ENCODE results near the gene FHIP1A.
"Not testable (repeated sequence)": the region's sequence is repeated elsewhere in the genome, so short reads cannot be mapped to it uniquely, and the experiment has no call there.

FHIP1A gene

DNA sequence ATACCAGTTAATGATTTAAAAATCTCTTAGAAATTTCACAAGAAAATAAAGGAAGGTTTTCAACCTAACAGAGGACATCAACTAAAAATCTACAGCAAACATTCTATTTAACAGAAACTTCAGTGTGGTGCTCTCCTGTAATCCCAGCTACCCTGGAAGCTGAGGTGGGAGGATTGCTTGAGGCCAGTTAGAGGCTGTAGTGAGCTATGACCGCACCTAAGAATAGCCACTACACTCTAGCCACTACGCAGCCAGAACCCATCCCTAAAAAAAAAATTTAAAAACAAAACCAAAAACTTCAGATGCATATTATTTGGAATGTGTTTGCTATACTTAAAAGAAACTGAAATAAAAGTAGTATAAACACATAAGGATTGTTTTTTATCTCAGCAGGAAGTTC lies 7.2 kb upstream of the FHIP1A start:
- Histone ChIP-seq H3K4me2 (no peak overlapping the region), H3K27me3 (no peaks in the 10 kb centered on the region), H3K36me3 (no peaks in the 10 kb centered on the region), H3K4me3 (no peak overlapping the region), H3K4me1 (no peaks in the 10 kb centered on the region), H3K9ac (no peak overlapping the region), H3K9me3 (no peaks in the 10 kb centered on the region), H3K27ac (no peak overlapping the region), H4K20me1 (no peaks in the 10 kb centered on the region)
- no peak for TF ChIP-seq Cebpa-rat (IDR thresholded peaks at IDR 0.05)

DNA sequence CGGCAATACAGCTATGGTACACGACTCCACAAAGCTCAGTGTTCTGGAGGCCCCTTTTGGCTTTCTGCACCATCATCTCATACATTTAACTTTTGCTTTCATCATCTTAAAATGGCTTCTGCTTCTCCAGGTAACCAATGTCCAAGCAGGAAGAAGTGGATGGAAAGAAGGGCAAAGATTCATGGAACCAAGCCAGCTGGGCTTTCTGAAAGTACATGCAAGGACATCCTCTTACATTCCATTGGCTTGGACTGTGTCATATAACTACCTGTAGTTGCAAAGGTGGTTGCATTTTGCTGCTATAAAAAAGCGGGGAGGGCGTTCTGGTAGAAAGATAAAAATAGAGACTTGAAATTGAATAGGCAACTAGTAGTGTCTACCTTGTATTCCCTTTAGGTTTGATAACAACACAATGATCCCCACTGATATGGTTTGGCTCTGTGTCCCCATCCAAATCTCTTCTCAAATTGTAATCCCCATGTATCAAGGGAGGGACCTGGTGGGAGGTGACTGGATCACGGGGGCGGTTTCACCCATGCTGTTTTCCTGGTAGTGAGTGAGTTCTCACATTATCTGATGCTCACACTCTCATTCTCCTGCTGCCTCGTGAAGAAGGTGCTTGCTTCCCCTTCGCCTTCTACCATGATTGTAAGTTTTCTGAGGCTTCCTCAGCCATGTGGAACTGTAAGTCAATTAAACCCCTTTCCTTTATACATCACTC lies 6.7 kb upstream of the FHIP1A start:
- Histone ChIP-seq H3K4me2 (no peak overlapping the region), H3K27ac (no peak overlapping the region), H3K9me3 (no peaks in the 10 kb centered on the region), H3K9ac (no peak overlapping the region), H3K36me3 (no peaks in the 10 kb centered on the region), H3K4me1 (peaks cover 3% of the 10 kb centered on the region), H3K27me3 (no peaks in the 10 kb centered on the region), H4K20me1 (no peaks in the 10 kb centered on the region), H3K4me3 (no peak overlapping the region)
- TF ChIP-seq Cebpa-rat (IDR thresholded peaks at IDR 0.05), result no peak

DNA sequence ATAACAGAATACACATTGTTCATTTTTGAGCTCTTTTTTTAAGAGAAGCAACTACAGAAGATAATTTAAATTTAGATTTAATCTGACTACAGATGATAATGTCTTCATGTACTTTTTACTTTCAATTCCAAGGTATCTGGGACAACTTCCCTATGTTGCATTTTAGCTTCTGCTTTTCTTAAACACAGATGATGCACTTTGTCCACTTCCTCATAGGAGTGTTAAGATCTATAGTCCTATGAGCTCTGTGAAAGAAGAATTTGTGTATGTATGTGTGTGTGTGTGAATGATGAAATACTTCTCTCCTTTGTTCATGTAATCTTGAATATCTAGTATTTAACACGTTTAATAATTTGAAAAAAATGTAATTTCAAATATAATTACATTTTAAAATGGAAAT lies 5.3 kb upstream of the FHIP1A start:
- no peaks in the 10 kb centered on the region for H4K20me1 ChIP-seq
- H3K4me2 ChIP-seq, result no peak overlapping the region
- H3K4me1 ChIP-seq, result peaks cover 15% of the 10 kb centered on the region
- H3K4me3 ChIP-seq, result no peak overlapping the region
- H3K36me3 ChIP-seq, result no peaks in the 10 kb centered on the region
- H3K9ac ChIP-seq, result no peak overlapping the region
- H3K27me3 ChIP-seq, result peaks cover 9% of the 10 kb centered on the region; the same call in 1 of the 2 replicates
- no peak overlapping the region for H3K27ac ChIP-seq
- TF ChIP-seq Cebpa-rat (IDR thresholded peaks at IDR 0.05), result no peak
- H3K9me3 ChIP-seq, result no peaks in the 10 kb centered on the region

DNA sequence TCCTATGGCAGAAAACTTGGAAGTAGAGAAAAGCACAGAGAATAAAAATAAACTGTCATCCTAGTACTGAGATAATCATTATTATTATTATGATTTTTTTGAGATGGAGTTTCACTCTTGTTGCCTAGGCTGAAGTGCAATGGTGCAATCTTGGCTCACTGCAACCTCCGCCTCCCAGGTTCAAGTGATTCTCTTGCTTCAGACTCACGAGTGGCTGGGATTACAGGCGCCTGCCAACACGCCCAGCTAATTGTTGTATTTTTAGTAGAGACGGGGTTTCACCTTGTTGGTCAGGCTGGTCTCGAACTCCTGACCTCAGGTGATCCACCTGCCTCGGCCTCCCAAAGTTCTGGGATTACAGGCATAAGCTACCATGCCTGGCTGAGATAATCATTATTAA lies 4.2 kb upstream of the FHIP1A start:
- H3K9me3 ChIP-seq, H3K27ac ChIP-seq, H3K4me3 ChIP-seq, H3K4me2 ChIP-seq, H3K36me3 ChIP-seq, H3K9ac ChIP-seq, H4K20me1 ChIP-seq: not testable (repeated sequence)
- peaks cover 17% of the 10 kb centered on the region for H3K27me3 ChIP-seq
- peaks cover 20% of the 10 kb centered on the region for H3K4me1 ChIP-seq

DNA sequence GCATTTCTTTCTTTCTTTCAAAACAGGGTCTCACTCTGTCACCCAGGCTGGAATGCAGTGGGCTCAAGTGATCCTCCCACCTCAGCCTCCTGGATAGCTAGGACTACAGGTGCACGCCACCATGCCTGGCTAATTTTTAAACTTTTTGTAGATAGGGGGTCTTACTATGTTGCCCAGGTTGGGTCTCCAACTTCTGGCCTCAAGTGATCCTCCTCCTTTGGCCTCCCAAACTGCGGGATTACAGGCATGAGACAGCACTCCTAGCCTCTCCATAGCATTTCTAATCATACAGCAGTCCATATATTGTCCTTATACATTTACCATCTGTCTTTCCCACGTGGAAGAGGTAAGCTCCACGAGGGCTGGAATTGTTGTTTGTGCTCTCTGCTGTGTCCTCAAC lies 2.0 kb upstream of the FHIP1A start:
- no peak overlapping the region for H3K27ac ChIP-seq
- H3K4me1 ChIP-seq, result peaks cover 21% of the 10 kb centered on the region
- peaks cover 29% of the 10 kb centered on the region for H3K27me3 ChIP-seq
- H3K4me2 ChIP-seq, result peak overlapping the region; percentile 98
- no peak overlapping the region for H3K4me3 ChIP-seq
- no peaks in the 10 kb centered on the region for H3K36me3 ChIP-seq
- TF ChIP-seq Cebpa-rat (IDR thresholded peaks at IDR 0.05), result no peak
- H4K20me1 ChIP-seq, result no peaks in the 10 kb centered on the region
- no peaks in the 10 kb centered on the region for H3K9me3 ChIP-seq
- H3K9ac ChIP-seq, result no peak overlapping the region

DNA sequence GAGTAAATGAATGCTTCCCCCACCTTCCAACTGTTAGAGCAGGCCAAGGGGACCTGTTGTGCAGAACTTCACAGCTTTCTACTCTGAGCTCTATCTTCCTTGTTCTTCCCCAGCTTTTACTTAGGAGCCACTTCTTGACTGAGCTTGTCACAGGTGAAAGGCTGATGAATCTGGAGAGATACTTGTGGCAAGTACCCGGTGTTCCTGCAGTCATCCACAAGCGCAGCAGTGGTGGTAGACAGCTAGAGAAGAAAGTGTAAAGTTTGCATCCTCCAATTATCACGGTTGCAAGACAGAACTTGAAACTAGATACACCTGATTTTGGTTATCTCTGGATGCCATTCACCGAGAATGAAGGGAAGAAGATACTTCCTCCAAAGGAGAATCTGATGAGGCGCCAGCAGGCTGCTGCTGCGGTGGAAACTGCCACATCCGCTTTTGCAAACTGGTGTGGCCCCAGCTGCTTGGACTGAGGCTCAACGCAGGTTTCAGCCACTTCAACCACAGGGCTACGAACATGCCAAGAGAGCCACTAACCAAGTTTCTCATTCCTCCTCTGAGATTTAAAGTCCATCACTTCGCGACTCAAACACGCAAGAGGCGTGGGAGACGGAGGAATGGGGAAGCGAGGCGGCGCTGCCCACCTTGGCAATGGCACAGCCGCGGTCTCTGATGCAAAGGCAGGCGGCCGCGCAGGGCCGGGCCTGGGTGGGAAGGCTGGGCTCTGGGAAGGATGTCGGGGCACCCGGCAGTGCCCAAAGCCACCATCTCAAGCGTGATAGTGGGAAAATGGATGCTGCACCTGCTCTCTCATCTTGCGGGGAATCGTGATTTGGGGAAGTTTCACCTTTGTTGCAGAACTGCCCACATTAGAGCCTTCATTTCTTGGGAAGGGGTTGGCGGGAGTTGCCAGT lies 1.3 kb upstream of the FHIP1A start:
- Histone ChIP-seq H3K27ac (0 out of 2 replicates have a peak overlapping the region, but pooled peaks have one; percentile 0), H3K4me1 (peaks cover 21% of the 10 kb centered on the region), H3K27me3 (peaks cover 29% of the 10 kb centered on the region), H3K9ac (peak overlapping the region; percentile 69), H3K9me3 (no peaks in the 10 kb centered on the region), H3K36me3 (no peaks in the 10 kb centered on the region), H3K4me2 (peak overlapping the region; percentile 98), H3K4me3 (peak overlapping the region; percentile 71), H4K20me1 (no peaks in the 10 kb centered on the region)
- TF ChIP-seq Cebpa-rat (IDR thresholded peaks at IDR 0.05), result no peak

DNA sequence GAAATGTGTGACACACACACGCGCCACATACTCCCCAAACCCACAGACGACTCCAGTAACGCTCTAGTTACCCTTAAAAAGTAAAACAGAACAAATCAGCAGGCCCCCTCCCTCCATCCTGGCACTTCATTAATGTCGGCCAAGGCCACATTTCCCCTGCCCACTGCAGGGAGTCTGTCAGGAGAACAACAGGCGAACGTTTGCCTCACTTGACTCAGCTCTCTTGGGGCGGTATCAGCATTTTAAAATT lies 671 bp upstream of the FHIP1A start:
- no peaks in the 10 kb centered on the region for H3K36me3 ChIP-seq
- TF ChIP-seq Cebpa-rat (IDR thresholded peaks at IDR 0.05), result no peak
- no peaks in the 10 kb centered on the region for H3K9me3 ChIP-seq
- peak overlapping the region; percentile 98 for H3K4me2 ChIP-seq
- peak overlapping the region; percentile 71 for H3K4me3 ChIP-seq
- H3K27ac ChIP-seq, result peak overlapping the region; percentile 0; the same call in 1 of the 2 replicates
- no peaks in the 10 kb centered on the region for H4K20me1 ChIP-seq
- peaks cover 29% of the 10 kb centered on the region for H3K27me3 ChIP-seq
- peaks cover 21% of the 10 kb centered on the region for H3K4me1 ChIP-seq
- H3K9ac ChIP-seq, result peak overlapping the region; percentile 69

DNA sequence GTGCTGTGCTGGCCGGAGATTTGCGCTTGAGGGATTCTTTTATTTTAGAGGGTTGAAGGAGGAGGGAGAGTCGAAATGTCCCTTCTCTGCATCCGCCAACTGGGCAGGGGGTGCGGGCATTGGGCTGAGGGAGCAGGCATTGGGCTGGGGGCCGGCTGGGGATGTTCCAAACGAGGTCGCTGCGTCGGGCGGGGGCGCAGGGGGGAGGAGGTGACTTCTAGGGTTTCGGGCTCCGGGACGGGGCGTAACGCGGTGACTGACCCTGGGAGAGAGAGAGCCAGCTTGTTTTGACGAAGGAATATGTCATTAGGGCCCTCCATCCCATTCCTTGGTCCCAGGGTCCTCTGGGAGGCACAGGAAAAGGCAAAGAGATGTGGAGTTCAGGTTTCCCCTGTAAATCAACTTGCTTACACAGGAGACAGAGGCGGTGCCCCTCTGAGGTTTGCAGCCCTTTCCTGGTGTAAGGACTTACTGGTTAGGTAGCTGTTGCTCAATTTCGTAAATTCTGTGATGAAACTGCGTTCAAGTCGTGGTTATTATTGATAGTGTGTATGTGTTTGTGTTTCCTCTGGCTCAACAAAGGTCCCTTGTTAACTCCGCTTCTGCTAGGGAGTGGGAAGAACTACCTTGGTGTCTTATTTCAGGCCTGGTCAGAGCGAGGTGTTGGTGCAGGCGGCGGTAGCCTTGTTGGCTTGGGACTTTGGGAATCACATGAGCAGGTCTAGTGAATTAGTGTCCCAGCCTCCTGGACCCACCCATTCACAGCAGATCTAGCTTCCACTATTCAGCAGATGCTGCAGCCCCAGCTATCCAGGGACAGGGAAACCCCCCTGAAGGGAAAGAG lies 716 bp downstream of the FHIP1A start:
- Histone ChIP-seq H3K4me3 (peak overlapping the region; percentile 71), H3K27ac (no peak overlapping the region), H3K36me3 (no peaks in the 10 kb centered on the region), H3K9ac (0 out of 2 replicates have a peak overlapping the region, but pooled peaks have one; percentile 29), H4K20me1 (no peaks in the 10 kb centered on the region), H3K27me3 (peaks cover 29% of the 10 kb centered on the region), H3K9me3 (no peaks in the 10 kb centered on the region), H3K4me1 (peaks cover 21% of the 10 kb centered on the region), H3K4me2 (peak overlapping the region; percentile 98)
- no peak for TF ChIP-seq Cebpa-rat (IDR thresholded peaks at IDR 0.05)

DNA sequence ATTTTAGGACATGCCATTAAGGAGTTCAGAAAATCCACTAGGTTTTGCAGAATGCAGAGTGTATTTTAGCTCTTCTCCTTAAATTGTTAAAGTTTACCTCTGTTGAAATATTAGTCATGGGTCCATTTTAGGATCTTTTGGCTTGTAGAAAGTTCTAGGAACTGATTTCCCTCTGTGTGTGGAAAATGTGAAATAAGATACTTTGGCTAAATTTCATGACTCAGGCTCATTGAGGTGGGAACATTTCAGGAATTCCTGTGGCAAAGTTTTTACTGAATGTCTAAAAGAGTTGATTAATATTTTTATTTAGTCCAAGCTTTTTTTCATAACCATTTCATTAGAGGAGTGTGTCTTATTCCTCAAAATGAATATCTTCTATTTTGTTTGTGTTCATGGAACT lies 7.0 kb downstream of the FHIP1A start:
- no peak for TF ChIP-seq Cebpa-rat (IDR thresholded peaks at IDR 0.05)
- Histone ChIP-seq H3K9ac (no peak overlapping the region), H3K4me3 (no peak overlapping the region), H3K36me3 (no peaks in the 10 kb centered on the region), H4K20me1 (no peaks in the 10 kb centered on the region), H3K9me3 (no peaks in the 10 kb centered on the region), H3K27me3 (no peaks in the 10 kb centered on the region; the same call in 1 of the 2 replicates), H3K27ac (no peak overlapping the region), H3K4me1 (no peaks in the 10 kb centered on the region), H3K4me2 (no peak overlapping the region)

Data from BLaER1 (cell line).